HCT116 (cell line): ENCODE results near the gene OR52K2. TPM values are rescaled to one million over a fixed set of nuclear protein-coding genes. Genes with fewer than 3 reads are reported as not detected.

Experiments used
- ATAC-seq: fragments of 200-7000 bp; cut with Tn5 transposase; 2 replicates; pipeline ENCODE4 v1.9.1; 2020; ENCODE audit warnings: mild to moderate bottlenecking, moderate library complexity
- BruUV-seq: library from RNA; stranded (reverse); fragments of 400-500 nt; replicated peaks from 2 replicates; lab custom pipeline; 2021; lab: Mats Ljungman, UMichigan
- CTCF ChIA-PET: fragments of 300-600 bp; sonication (Branson Sonifier 250); formaldehyde crosslinking; loops from one replicate; lab custom pipeline; 2021; ENCODE audit warnings: antibody characterized with exemption; lab: Charles Lee
- POLR2A ChIA-PET: fragments of 300-600, 350-600 bp; sonication (Branson Sonifier 250); formaldehyde crosslinking; loops from one replicate; lab custom pipeline; 2021; ENCODE audit warnings: antibody characterized with exemption; lab: Charles Lee
- RAD21 ChIA-PET, 2 experiments: fragments of 300-600 bp; sonication (Branson Sonifier 250); formaldehyde crosslinking; loops; one replicate each; lab custom pipeline; 2023; ENCODE audit warnings: low total read pairs in 2 of 2; ENCODE audit not compliant: uncharacterized antibody in 2 of 2, unreplicated experiment in 2 of 2, low non-redundant PET in 1 of 2; lab: Charles Lee
- DNase-seq: peaks from one replicate; pipeline ENCODE4 v3.0.0-alpha.2; 2010; ENCODE audit warnings: low read depth, low spot score
- H2AFZ ChIP-seq: fragments of 200-600 bp; shearing (Covaris generic), sonication (generic); 2 replicates; pipeline ENCODE4 v1.6.1; 2017; ENCODE audit warnings: low read depth, mixed run types, mixed read lengths, antibody characterized with exemption, low read length; ENCODE audit not compliant: poor library complexity, severe bottlenecking
- H3K27ac ChIP-seq: 2 replicates; pipeline ENCODE4 v1.5.1; 2012; ENCODE audit warnings: low read depth, low read length
- H3K27me3 ChIP-seq: fragments of 200-600 bp; sonication (generic); 2 replicates; pipeline ENCODE4 v1.6.1; 2016; ENCODE audit warnings: mixed run types, low read length, mixed read lengths; ENCODE audit not compliant: insufficient read depth
- H3K36me3 ChIP-seq, 2 experiments: fragments of 200-500 bp in 1 of 2; fragments of 200-600 bp in 1 of 2; sonication (Bioruptor generic) in 1 of 2; sonication (generic) in 1 of 2; 2 replicates each; pipeline versions ENCODE4 v1.5.1 to v1.6.1; 2014 to 2016; ENCODE audit warnings: low read length in 2 of 2, inconsistent platforms in 1 of 2, mixed read lengths in 1 of 2, mixed run types in 1 of 2; ENCODE audit not compliant: insufficient read depth in 2 of 2, control insufficient read depth in 1 of 2
- H3K4me1 ChIP-seq, 2 experiments: fragments of 200-600 bp in 1 of 2; sonication (generic) in 1 of 2; 2 replicates each; pipeline versions ENCODE4 v1.5.1 to v1.6.1; 2012 to 2017; ENCODE audit warnings: low read length in 2 of 2, inconsistent platforms in 1 of 2, mild to moderate bottlenecking in 1 of 2, mixed read lengths in 1 of 2, mixed run types in 1 of 2, moderate library complexity in 1 of 2; ENCODE audit not compliant: insufficient read depth in 2 of 2, control insufficient read depth in 1 of 2
- H3K4me2 ChIP-seq: fragments of 200-600 bp; sonication (generic); 2 replicates; pipeline ENCODE4 v1.6.1; 2017; ENCODE audit warnings: mixed run types, low read length, mixed read lengths
- H3K4me3 ChIP-seq, 2 experiments: fragments of 200-600 bp in 1 of 2; sonication (generic) in 1 of 2; replicated peaks in 1 of 2; 2 replicates each; pipeline ENCODE4 v1.5.1; 2011 to 2016; ENCODE audit warnings: low read length in 2 of 2, control low read depth in 1 of 2, low read depth in 1 of 2, mild to moderate bottlenecking in 1 of 2, mixed read lengths in 1 of 2, mixed run types in 1 of 2
- H3K79me2 ChIP-seq: fragments of 200-600 bp; sonication (generic); 2 replicates; pipeline ENCODE4 v1.6.1; 2017; ENCODE audit warnings: mild to moderate bottlenecking, mixed run types, low read length, moderate library complexity, mixed read lengths; ENCODE audit not compliant: insufficient read depth
- H3K9ac ChIP-seq: fragments of 200-600 bp; sonication (generic); 2 replicates; pipeline ENCODE4 v1.6.1; 2016; ENCODE audit warnings: low read length, mixed read lengths
- H3K9me2 ChIP-seq: fragments of 200-600 bp; sonication (generic), shearing (Covaris generic); 2 replicates; pipeline ENCODE4 v1.6.1; 2017; ENCODE audit warnings: mixed run types, mild to moderate bottlenecking, moderate library complexity; ENCODE audit not compliant: insufficient read depth
- H3K9me3 ChIP-seq, 2 experiments: fragments of 200-500 bp in 1 of 2; fragments of 200-600 bp in 1 of 2; sonication (Bioruptor generic) in 1 of 2; sonication (generic) in 1 of 2; 2 replicates each; pipeline ENCODE4 v1.6.1; 2014 to 2017; ENCODE audit warnings: low read length in 2 of 2, mixed read lengths in 2 of 2, inconsistent platforms in 1 of 2, low read depth in 1 of 2, mild to moderate bottlenecking in 1 of 2, mixed run types in 1 of 2, moderate library complexity in 1 of 2; ENCODE audit not compliant: control insufficient read depth in 1 of 2, insufficient read depth in 1 of 2
- H4K20me1 ChIP-seq: fragments of 200-600 bp; sonication (generic), shearing (Covaris generic); 2 replicates; pipeline ENCODE4 v1.6.1; 2017; ENCODE audit warnings: mixed run types, mild to moderate bottlenecking, moderate library complexity; ENCODE audit not compliant: insufficient read depth
- ATF3 ChIP-seq: IDR thresholded peaks from 2 replicates; pipeline ENCODE4 v1.6.1; 2012
- CTCF ChIP-seq, 3 experiments: fragments of 200-600 bp in 1 of 3; sonication (generic) in 1 of 3; IDR thresholded peaks in 2 of 3; conservative IDR thresholded peaks in 1 of 3; 2 replicates each; pipeline ENCODE4 v1.5.1; 2012 to 2017; ENCODE audit warnings: low read depth in 2 of 3, low read length in 2 of 3, antibody characterized with exemption in 1 of 3, borderline replicate concordance in 1 of 3, control low read depth in 1 of 3, mild to moderate bottlenecking in 1 of 3, mixed read lengths in 1 of 3, mixed run types in 1 of 3, moderate library complexity in 1 of 3; ENCODE audit not compliant: insufficient read depth in 1 of 3
- SRF ChIP-seq: IDR thresholded peaks from 2 replicates; pipeline ENCODE4 v1.6.1; 2012; ENCODE audit warnings: low read depth
- intact Hi-C: fragments of 100-400 bp; cut with micrococcal nuclease; formaldehyde crosslinking; loops from 2 replicates; pipeline ENCODE4 v1.10.0; 2022
- total RNA-seq: library from RNA; stranded (reverse); gene quantifications from one replicate; pipeline ENCODE4 v1.2.1, GENCODE V29; 2021; ENCODE audit not compliant: unreplicated experiment

The OR52K2 gene
- total RNA-seq, 1 experiment from 2014 or later, result not detected

GRCh38 chr11:4491878-4492606 lies 42.9 kb downstream of the OR52K2 start:
- ATAC-seq, result no peak
- Histone ChIP-seq H3K4me2 (no peak overlapping the region), H3K9me3 (no peaks in the 10 kb centered on the region), H3K9ac (no peak overlapping the region), H3K79me2 (no peaks in the 10 kb centered on the region), H4K20me1 (no peaks in the 10 kb centered on the region), H3K9me2 (no peaks in the 10 kb centered on the region), H3K27ac (no peak overlapping the region), H3K4me3 (no peak overlapping the region), H3K36me3 (no peaks in the 10 kb centered on the region), H2AFZ (no peak overlapping the region), H3K27me3 (peaks cover 35% of the 10 kb centered on the region), H3K4me1 (no peaks in the 10 kb centered on the region)
- intact Hi-C loops, result no loop called here
- DNase-seq, result no peak
- CTCF ChIA-PET, result interaction anchor here (5.6 kb wide), 1 partner anchor 305 kb away, joined by 62 read pairs; no protein-coding TSS in a partner anchor
- no peak for TF ChIP-seq SRF
- RAD21 ChIA-PET, result no interaction called here
- POLR2A ChIA-PET, result no interaction called here
- BruUV-seq, result no TSS peak

- no peaks in the 10 kb centered on the region for H3K9me2 ChIP-seq
- BruUV-seq, result no TSS peak
- POLR2A ChIA-PET, result interaction anchor here (0.6 to 1.5 kb wide), 2 partner anchors 306 to 317 kb away, joined by 4 to 6 read pairs; no protein-coding TSS in a partner anchor
- RAD21 ChIA-PET, result interaction anchor here (0.9 to 1.5 kb wide), 2 partner anchors 306 to 307 kb away, joined by 3 to 6 read pairs; no protein-coding TSS in a partner anchor
- intact Hi-C loops, result loop anchor here (1.0 kb wide), 1 partner anchor 306 kb away; no protein-coding TSS in a partner anchor
- H3K9ac ChIP-seq, result no peak overlapping the region
- H3K4me1 ChIP-seq, result no peaks in the 10 kb centered on the region
- H3K4me2 ChIP-seq, result no peak overlapping the region
- H3K36me3 ChIP-seq, result no peaks in the 10 kb centered on the region
- DNase-seq (no peak), ATAC-seq (peak; percentile 29)
- peaks cover 45% of the 10 kb centered on the region for H3K27me3 ChIP-seq
- H3K4me3 ChIP-seq, result no peak overlapping the region
- H3K79me2 ChIP-seq, result no peaks in the 10 kb centered on the region
- H4K20me1 ChIP-seq, result no peaks in the 10 kb centered on the region
- no peaks in the 10 kb centered on the region for H3K9me3 ChIP-seq
- TF ChIP-seq ATF3 (no peak), CTCF (IDR thresholded peaks at IDR 0.05 in 2 of 3, conservative IDR thresholded peaks at IDR 0.05 in 1 of 3; ENCODE audit: borderline replicate concordance in 1 of 3, insufficient read depth in 1 of 3, low read depth in 2 of 3, low read length in 2 of 3) (0 out of 6 replicates have a peak, but pooled peaks of 1 of the 3 experiments have one; percentile 1)
- no peak overlapping the region for H2AFZ ChIP-seq
- CTCF ChIA-PET, result interaction anchor here (0.5 to 5.6 kb wide), 7 partner anchors 9 to 310 kb away, joined by 3 to 62 read pairs (median 4); partner anchors contain the start of gene OR52K1
- no peak overlapping the region for H3K27ac ChIP-seq
Measured at GRCh38 chr11:4493480-4493818, 44.4 kb downstream of the OR52K2 start.
